MM.1S (cell line): Measurements from ENCODE around the gene PCDH8.

Source experiments
- DNase-seq: peaks from one replicate; pipeline ENCODE4 v3.0.0-alpha.2; 2015
- H2AFZ ChIP-seq: fragments of 300-600 bp; sonication (generic); 2 replicates; pipeline ENCODE4 v1.6.0; 2016; ENCODE audit warnings: antibody characterized with exemption, low read length
- H3F3A ChIP-seq: fragments of 300-600 bp; sonication (generic); 2 replicates; pipeline ENCODE4 v1.6.1; 2016; ENCODE audit warnings: mild to moderate bottlenecking, antibody characterized with exemption, low read length, moderate library complexity, mixed read lengths; ENCODE audit not compliant: insufficient read depth
- H3K27ac ChIP-seq: fragments of 300-600 bp; sonication (generic); 2 replicates; pipeline ENCODE4 v1.5.1; 2016; ENCODE audit warnings: mild to moderate bottlenecking, low read length
- H3K27me3 ChIP-seq: fragments of 300-600 bp; sonication (generic); replicated peaks from 2 replicates; pipeline ENCODE4 v1.6.0; 2016; ENCODE audit warnings: low read length; ENCODE audit not compliant: insufficient read depth
- H3K36me3 ChIP-seq: fragments of 300-600 bp; sonication (generic); replicated peaks from 2 replicates; pipeline ENCODE4 v1.6.1; 2016; ENCODE audit warnings: mild to moderate bottlenecking, low read length, mixed read lengths; ENCODE audit not compliant: insufficient read depth
- H3K4me1 ChIP-seq: fragments of 300-600 bp; sonication (generic); 2 replicates; pipeline ENCODE4 v1.6.1; 2016; ENCODE audit warnings: low read length, mixed read lengths
- H3K4me2 ChIP-seq: fragments of 300-600 bp; sonication (generic); 2 replicates; pipeline ENCODE4 v1.6.0; 2016; ENCODE audit warnings: low read depth, low read length
- H3K4me3 ChIP-seq: fragments of 300-600 bp; sonication (generic); 2 replicates; pipeline ENCODE4 v1.5.1; 2016; ENCODE audit warnings: low read length, mixed read lengths
- H3K79me2 ChIP-seq: fragments of 300-600 bp; sonication (generic); 2 replicates; pipeline ENCODE4 v1.6.1; 2016; ENCODE audit warnings: mixed run types, low read length, mixed read lengths
- H3K9ac ChIP-seq: fragments of 300-600 bp; sonication (generic); 2 replicates; pipeline ENCODE4 v1.6.1; 2016; ENCODE audit warnings: low read length, mixed read lengths
- H3K9me2 ChIP-seq: fragments of 300-600 bp; sonication (generic); replicated peaks from 2 replicates; pipeline ENCODE4 v1.6.1; 2016; ENCODE audit warnings: mild to moderate bottlenecking, low read length, mixed read lengths; ENCODE audit not compliant: insufficient read depth
- H3K9me3 ChIP-seq: fragments of 300-600 bp; sonication (generic); replicated peaks from 2 replicates; pipeline ENCODE4 v1.6.1; 2016; ENCODE audit warnings: mild to moderate bottlenecking, low read length, mixed read lengths; ENCODE audit not compliant: insufficient read depth
- H4K20me1 ChIP-seq: fragments of 300-600 bp; sonication (generic); 2 replicates; pipeline ENCODE4 v1.6.1; 2016; ENCODE audit warnings: mild to moderate bottlenecking, low read length, moderate library complexity, mixed read lengths; ENCODE audit not compliant: insufficient read depth
- CTCF ChIP-seq: fragments of 300-600 bp; sonication (generic); IDR thresholded peaks from 2 replicates; pipeline ENCODE4 v1.5.1; 2016; ENCODE audit warnings: antibody characterized with exemption, low read length, mixed read lengths
- EZH2 ChIP-seq: fragments of 300-600 bp; sonication (generic); optimal IDR thresholded peaks from 2 replicates; pipeline ENCODE3; 2017; ENCODE audit warnings: low read depth, mild to moderate bottlenecking, antibody characterized with exemption, low read length, mixed read lengths
- EZH2phosphoT487 ChIP-seq: fragments of 300-600 bp; sonication (generic); IDR thresholded peaks from 2 replicates; pipeline ENCODE4 v1.6.1; 2018; ENCODE audit warnings: antibody characterized with exemption, low read length

PCDH8 gene

GRCh38 chr13:52793515-52794061 is 54.9 kb downstream of the PCDH8 start:
- Histone ChIP-seq H3K4me1 (0 out of 2 replicates have a peak, but pooled peaks cover 4% of the 10 kb centered on the region), H3K9me2 (no peaks in the 10 kb centered on the region), H3K79me2 (no peaks in the 10 kb centered on the region), H3F3A (no peaks in the 10 kb centered on the region), H4K20me1 (no peaks in the 10 kb centered on the region), H2AFZ (no peak overlapping the region), H3K36me3 (no peaks in the 10 kb centered on the region), H3K4me2 (no peak overlapping the region), H3K9me3 (no peaks in the 10 kb centered on the region), H3K27ac (no peak overlapping the region), H3K9ac (no peak overlapping the region), H3K4me3 (no peak overlapping the region), H3K27me3 (no peaks in the 10 kb centered on the region)
- TF ChIP-seq EZH2 (no peak), CTCF (no peak), EZH2phosphoT487 (no peak)
- no peak for DNase-seq
